Tibial nerve (tissue), 3 donors: Measurements from ENCODE around the gene ABCA13.

Experiments used
- POLR2A ChIP-seq, 2 donors: fragments of 450-650 bp; IDR thresholded peaks; one replicate each; pipeline ENCODE4 v1.6.1; 2017; ENCODE audit warnings: antibody characterized with exemption in 2 of 2, mild to moderate bottlenecking in 2 of 2, moderate library complexity in 2 of 2
- TF ChIP-seq, protein P1 (sequence below), 5 experiments: fragments of 200-600 bp in 3 of 5; fragments of 450-650 bp in 2 of 5; sonication (generic) in 3 of 5; IDR thresholded peaks; one replicate each; pipeline ENCODE4 v1.5.1; 2016 to 2019; ENCODE audit warnings: antibody characterized with exemption in 5 of 5, mild to moderate bottlenecking in 3 of 5, moderate library complexity in 2 of 5

DNA sequence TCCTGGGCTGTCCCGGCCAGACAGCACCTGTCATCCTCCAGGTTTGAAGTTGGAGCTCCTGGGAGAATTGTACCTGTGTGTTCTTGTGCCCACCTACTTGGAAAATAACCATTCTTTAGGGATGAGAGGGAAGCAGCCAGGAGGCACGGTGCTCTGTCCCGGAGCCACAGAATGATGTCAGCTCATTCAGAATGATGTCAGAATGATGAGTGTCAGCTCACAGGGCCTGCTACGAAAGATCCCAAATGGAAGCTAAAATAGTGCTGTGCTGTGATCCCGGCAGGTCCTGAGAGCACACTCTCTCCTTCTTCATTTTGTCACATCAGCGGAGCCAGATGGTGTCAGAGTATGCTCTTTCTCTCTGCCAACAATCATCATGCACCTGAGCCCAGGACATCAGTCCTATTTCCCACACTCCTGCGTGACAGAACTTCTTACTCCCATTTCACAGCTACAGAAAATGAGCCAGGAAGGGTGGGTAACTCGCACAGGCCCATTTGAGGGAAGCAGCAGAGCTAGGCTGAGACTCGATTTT is 8.3 kb downstream of the ABCA13 start:
- TF ChIP-seq POLR2A (IDR thresholded peaks at IDR 0.05): no peak
- TF ChIP-seq, protein P1, sequence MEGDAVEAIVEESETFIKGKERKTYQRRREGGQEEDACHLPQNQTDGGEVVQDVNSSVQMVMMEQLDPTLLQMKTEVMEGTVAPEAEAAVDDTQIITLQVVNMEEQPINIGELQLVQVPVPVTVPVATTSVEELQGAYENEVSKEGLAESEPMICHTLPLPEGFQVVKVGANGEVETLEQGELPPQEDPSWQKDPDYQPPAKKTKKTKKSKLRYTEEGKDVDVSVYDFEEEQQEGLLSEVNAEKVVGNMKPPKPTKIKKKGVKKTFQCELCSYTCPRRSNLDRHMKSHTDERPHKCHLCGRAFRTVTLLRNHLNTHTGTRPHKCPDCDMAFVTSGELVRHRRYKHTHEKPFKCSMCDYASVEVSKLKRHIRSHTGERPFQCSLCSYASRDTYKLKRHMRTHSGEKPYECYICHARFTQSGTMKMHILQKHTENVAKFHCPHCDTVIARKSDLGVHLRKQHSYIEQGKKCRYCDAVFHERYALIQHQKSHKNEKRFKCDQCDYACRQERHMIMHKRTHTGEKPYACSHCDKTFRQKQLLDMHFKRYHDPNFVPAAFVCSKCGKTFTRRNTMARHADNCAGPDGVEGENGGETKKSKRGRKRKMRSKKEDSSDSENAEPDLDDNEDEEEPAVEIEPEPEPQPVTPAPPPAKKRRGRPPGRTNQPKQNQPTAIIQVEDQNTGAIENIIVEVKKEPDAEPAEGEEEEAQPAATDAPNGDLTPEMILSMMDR (IDR thresholded peaks at IDR 0.05): no peak
